ENCODE results near the gene SZT2.

SZT2 gene

GRCh38 chr1:43383449-43383848 lies 6.2 kb upstream of the SZT2 start:
- ATAC-seq (ENCODE audit: low read depth) (peak; percentile 36; the same call in 2 of the 3 replicates), DNase-seq (ENCODE audit: low spot score) (no peak)
- H3K27ac ChIP-seq (ENCODE audit: poor library complexity, severe bottlenecking): no peak overlapping the region
- TF ChIP-seq CTCF (IDR thresholded peaks at IDR 0.05; ENCODE audit: poor library complexity, severe bottlenecking): peak; percentile 19
- peaks cover 2% of the 10 kb centered on the region for H3K4me1 ChIP-seq (ENCODE audit: insufficient read depth, poor library complexity, severe bottlenecking)
- H3K27me3 ChIP-seq (ENCODE audit: insufficient read depth, poor library complexity, severe bottlenecking): no peaks in the 10 kb centered on the region
- no peaks in the 10 kb centered on the region for H3K9me3 ChIP-seq (ENCODE audit: severe bottlenecking)
- no peak overlapping the region for H3K4me3 ChIP-seq (ENCODE audit: severe bottlenecking)
- H3K36me3 ChIP-seq (ENCODE audit: low read depth): peaks cover 63% of the 10 kb centered on the region

- peaks cover 63% of the 10 kb centered on the region for H3K36me3 ChIP-seq (ENCODE audit: low read depth)
These were observed 3.0 kb upstream of the SZT2 start for GRCh38 chr1:43386676-43387075.

GRCh38 chr1:43387976-43388599 lies 1.6 kb upstream of the SZT2 start:
- Histone ChIP-seq H3K4me3 (ENCODE audit: severe bottlenecking) (no peak overlapping the region), H3K27ac (ENCODE audit: poor library complexity, severe bottlenecking) (no peak overlapping the region), H3K36me3 (ENCODE audit: low read depth) (peaks cover 57% of the 10 kb centered on the region)

More at GRCh38 chr1:43386676-43387075, 3.0 kb upstream of the SZT2 start:
- Histone ChIP-seq H3K27me3 (ENCODE audit: insufficient read depth, poor library complexity, severe bottlenecking) (no peaks in the 10 kb centered on the region), H3K4me3 (ENCODE audit: severe bottlenecking) (no peak overlapping the region), H3K9me3 (ENCODE audit: severe bottlenecking) (no peaks in the 10 kb centered on the region), H3K27ac (ENCODE audit: poor library complexity, severe bottlenecking) (no peak overlapping the region), H3K4me1 (ENCODE audit: insufficient read depth, poor library complexity, severe bottlenecking) (peaks cover 7% of the 10 kb centered on the region)
- no peak for TF ChIP-seq CTCF (IDR thresholded peaks at IDR 0.05; ENCODE audit: poor library complexity, severe bottlenecking)
- ATAC-seq (ENCODE audit: low read depth) (no peak), DNase-seq (ENCODE audit: low spot score) (no peak)

GRCh38 chr1:43388613-43389012 lies 1.1 kb upstream of the SZT2 start:
- no peak for TF ChIP-seq CTCF (IDR thresholded peaks at IDR 0.05; ENCODE audit: poor library complexity, severe bottlenecking)
- DNase-seq (ENCODE audit: low spot score): no peak
- Histone ChIP-seq H3K27me3 (ENCODE audit: insufficient read depth, poor library complexity, severe bottlenecking) (no peaks in the 10 kb centered on the region), H3K4me3 (ENCODE audit: severe bottlenecking) (peak overlapping the region; percentile 84), H3K4me1 (ENCODE audit: insufficient read depth, poor library complexity, severe bottlenecking) (peaks cover 7% of the 10 kb centered on the region), H3K27ac (ENCODE audit: poor library complexity, severe bottlenecking) (peak overlapping the region; percentile 48), H3K36me3 (ENCODE audit: low read depth) (peaks cover 52% of the 10 kb centered on the region), H3K9me3 (ENCODE audit: severe bottlenecking) (no peaks in the 10 kb centered on the region)
- ATAC-seq (ENCODE audit: low read depth): no peak

More at GRCh38 chr1:43387976-43388599, 1.6 kb upstream of the SZT2 start:
- no peak for ATAC-seq (ENCODE audit: low read depth)
- Histone ChIP-seq H3K4me1 (ENCODE audit: insufficient read depth, poor library complexity, severe bottlenecking) (peaks cover 7% of the 10 kb centered on the region), H3K27me3 (ENCODE audit: insufficient read depth, poor library complexity, severe bottlenecking) (no peaks in the 10 kb centered on the region), H3K9me3 (ENCODE audit: severe bottlenecking) (no peaks in the 10 kb centered on the region)
- TF ChIP-seq CTCF (IDR thresholded peaks at IDR 0.05; ENCODE audit: poor library complexity, severe bottlenecking): no peak
- DNase-seq (ENCODE audit: low spot score): no peak

- no peak for TF ChIP-seq CTCF (IDR thresholded peaks at IDR 0.05; ENCODE audit: poor library complexity, severe bottlenecking)
These were observed 3.0 kb downstream of the SZT2 start for GRCh38 chr1:43392702-43393101.

More at GRCh38 chr1:43392702-43393101, 3.0 kb downstream of the SZT2 start:
- no peaks in the 10 kb centered on the region for H3K27me3 ChIP-seq (ENCODE audit: insufficient read depth, poor library complexity, severe bottlenecking)
- H3K4me1 ChIP-seq (ENCODE audit: insufficient read depth, poor library complexity, severe bottlenecking): peaks cover 7% of the 10 kb centered on the region
- H3K27ac ChIP-seq (ENCODE audit: poor library complexity, severe bottlenecking): no peak overlapping the region
- no peak for DNase-seq (ENCODE audit: low spot score)
- no peaks in the 10 kb centered on the region for H3K9me3 ChIP-seq (ENCODE audit: severe bottlenecking)
- no peak overlapping the region for H3K4me3 ChIP-seq (ENCODE audit: severe bottlenecking)
- no peak for ATAC-seq (ENCODE audit: low read depth)
- H3K36me3 ChIP-seq (ENCODE audit: low read depth): peaks cover 29% of the 10 kb centered on the region
